ENCODE measurements around the gene RPH3AL. TPM values are rescaled to one million over a fixed set of nuclear protein-coding genes. Genes with fewer than 3 reads are reported as not detected.
"Not testable (repeated sequence)": the region's sequence is repeated elsewhere in the genome, so short reads cannot be mapped to it uniquely, and the experiment has no call there.

Gene RPH3AL
- total and polyA plus RNA-seq, 10 of the 15 experiments (the other 5 are each of a cell fraction or from before 2014, with no cell fraction given) = 0.04 to 1.2 (median 0.47) TPM; not detected in 2

DNA sequence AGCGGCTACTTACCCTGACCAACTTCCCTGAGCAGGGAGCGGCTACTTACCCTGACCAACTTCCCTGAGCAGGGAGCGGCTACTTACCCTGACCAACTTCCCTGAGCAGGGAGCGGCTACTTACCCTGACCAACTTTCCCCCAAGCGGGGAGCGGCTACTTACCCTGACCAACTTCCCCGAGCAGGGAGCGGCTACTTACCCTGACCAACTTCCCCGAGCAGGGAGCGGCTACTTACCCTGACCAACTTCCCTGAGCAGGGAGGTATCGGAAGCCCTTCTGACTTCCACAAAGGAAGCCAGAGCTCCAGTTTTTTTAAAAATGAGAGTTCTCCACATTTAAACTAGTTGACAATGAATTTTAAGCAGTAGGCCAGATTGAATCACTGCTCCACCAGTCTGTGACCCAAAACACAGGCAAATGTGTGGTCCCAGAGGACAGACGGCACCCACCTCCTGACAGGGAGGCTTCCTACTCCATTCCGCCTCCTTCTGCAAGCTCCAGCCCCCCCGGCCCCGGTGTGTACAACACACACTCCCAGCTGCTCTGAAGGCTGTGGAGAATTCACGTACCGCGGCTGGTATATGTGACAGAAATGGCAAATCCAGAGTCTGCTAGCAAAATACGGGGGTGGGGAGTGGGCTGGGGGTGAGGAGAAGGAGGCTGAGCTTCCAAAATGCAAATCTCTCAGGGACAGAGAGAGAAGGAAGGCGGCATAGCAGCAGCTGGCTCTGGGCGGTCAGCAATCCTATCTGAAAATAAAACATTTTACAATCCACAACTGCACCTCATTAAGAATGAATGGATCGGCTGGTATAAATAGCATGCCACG is 118.2 kb downstream of the RPH3AL start:
- FAIRE-seq; H3K4me3 ChIP-seq; H3K4me2 ChIP-seq (ENCODE audit: control insufficient read depth, insufficient read depth); RAD21 ChIA-PET (ENCODE audit: unreplicated experiment); SMC1A ChIA-PET (ENCODE audit: uncharacterized antibody, unreplicated experiment); POLR2A ChIA-PET; H3K27ac ChIP-seq (ENCODE audit: control insufficient read depth, insufficient read depth); H3K9me3 ChIP-seq (replicated peaks; ENCODE audit: control insufficient read depth, insufficient read depth, low read length); H3K9ac ChIP-seq (ENCODE audit: control insufficient read depth, insufficient read depth, low read length); in situ Hi-C loops (cut with MboI); H2AFZ ChIP-seq (ENCODE audit: control insufficient read depth, low read depth, low read length); BruUV-seq (replicated peaks); CTCF ChIA-PET; DNase-seq (ENCODE audit: low read depth, low spot score); ATAC-seq; intact Hi-C loops (cut with micrococcal nuclease; ENCODE audit: unreplicated experiment); H3K79me2 ChIP-seq (ENCODE audit: control insufficient read depth, insufficient read depth, low read length); H4K20me1 ChIP-seq (ENCODE audit: control insufficient read depth, insufficient read depth); H3K27me3 ChIP-seq (replicated peaks in 1 of 2; ENCODE audit: control insufficient read depth in 2 of 2, insufficient read depth in 2 of 2, low read length in 1 of 2); H3K36me3 ChIP-seq (ENCODE audit: control insufficient read depth in 2 of 2, insufficient read depth in 2 of 2, low read length in 1 of 2): not testable (repeated sequence)
- peaks cover 12% of the 10 kb centered on the region for H3K4me1 ChIP-seq (ENCODE audit: control insufficient read depth, insufficient read depth, low read length)
- WGBS (ENCODE audit: insufficient coverage, insufficient replicate concordance, low lambda C conversion rate, missing lambda C conversion rate) = 50% methylated on average over 21 of the region's 23 CpGs

DNA sequence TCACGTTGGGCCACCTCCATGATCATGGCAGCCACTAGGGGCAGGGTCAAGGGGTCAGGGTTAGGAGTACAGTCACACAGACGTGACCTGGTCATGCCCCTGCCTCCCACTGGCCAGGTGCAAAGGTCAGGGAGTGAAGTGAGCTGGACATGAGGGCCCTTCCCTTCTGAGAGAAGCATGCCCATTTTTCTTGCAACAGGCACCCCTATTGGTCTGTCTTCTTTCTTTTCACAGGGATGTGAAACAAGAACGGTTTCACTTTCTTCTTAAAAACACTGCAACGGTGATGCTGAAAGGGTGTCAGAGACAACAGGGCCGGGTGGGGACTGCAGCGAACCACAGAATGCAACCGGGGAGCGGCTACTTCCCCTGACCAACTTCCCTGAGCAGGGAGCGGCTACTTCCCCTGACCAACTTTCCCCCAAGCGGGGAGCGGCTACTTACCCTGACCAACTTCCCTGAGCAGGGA is 119.1 kb downstream of the RPH3AL start:
- TF ChIP-seq NR2C1 (IDR thresholded peaks at IDR 0.05) (peak; percentile 50; the same call in 1 of the 2 replicates), NR2F1 (conservative IDR thresholded peaks at IDR 0.05) (peak; percentile 88), MTA2 (IDR thresholded peaks at IDR 0.05; ENCODE audit: low read depth) (no peak), WRNIP1 (IDR thresholded peaks at IDR 0.05; ENCODE audit: borderline replicate concordance, low read depth, low read length) (no peak)
- TF ChIP-seq, protein P1, sequence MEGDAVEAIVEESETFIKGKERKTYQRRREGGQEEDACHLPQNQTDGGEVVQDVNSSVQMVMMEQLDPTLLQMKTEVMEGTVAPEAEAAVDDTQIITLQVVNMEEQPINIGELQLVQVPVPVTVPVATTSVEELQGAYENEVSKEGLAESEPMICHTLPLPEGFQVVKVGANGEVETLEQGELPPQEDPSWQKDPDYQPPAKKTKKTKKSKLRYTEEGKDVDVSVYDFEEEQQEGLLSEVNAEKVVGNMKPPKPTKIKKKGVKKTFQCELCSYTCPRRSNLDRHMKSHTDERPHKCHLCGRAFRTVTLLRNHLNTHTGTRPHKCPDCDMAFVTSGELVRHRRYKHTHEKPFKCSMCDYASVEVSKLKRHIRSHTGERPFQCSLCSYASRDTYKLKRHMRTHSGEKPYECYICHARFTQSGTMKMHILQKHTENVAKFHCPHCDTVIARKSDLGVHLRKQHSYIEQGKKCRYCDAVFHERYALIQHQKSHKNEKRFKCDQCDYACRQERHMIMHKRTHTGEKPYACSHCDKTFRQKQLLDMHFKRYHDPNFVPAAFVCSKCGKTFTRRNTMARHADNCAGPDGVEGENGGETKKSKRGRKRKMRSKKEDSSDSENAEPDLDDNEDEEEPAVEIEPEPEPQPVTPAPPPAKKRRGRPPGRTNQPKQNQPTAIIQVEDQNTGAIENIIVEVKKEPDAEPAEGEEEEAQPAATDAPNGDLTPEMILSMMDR (IDR thresholded peaks at IDR 0.05 in 2 of 3, conservative IDR thresholded peaks at IDR 0.05 in 1 of 3; ENCODE audit: control insufficient read depth in 2 of 3, extremely low read depth in 1 of 3, insufficient read depth in 1 of 3, low read depth in 3 of 3, low read length in 3 of 3) = 0 out of 6 replicates have a peak, but pooled peaks of 1 of the 3 experiments have one; percentile 14
- TF ChIP-seq, protein P2, sequence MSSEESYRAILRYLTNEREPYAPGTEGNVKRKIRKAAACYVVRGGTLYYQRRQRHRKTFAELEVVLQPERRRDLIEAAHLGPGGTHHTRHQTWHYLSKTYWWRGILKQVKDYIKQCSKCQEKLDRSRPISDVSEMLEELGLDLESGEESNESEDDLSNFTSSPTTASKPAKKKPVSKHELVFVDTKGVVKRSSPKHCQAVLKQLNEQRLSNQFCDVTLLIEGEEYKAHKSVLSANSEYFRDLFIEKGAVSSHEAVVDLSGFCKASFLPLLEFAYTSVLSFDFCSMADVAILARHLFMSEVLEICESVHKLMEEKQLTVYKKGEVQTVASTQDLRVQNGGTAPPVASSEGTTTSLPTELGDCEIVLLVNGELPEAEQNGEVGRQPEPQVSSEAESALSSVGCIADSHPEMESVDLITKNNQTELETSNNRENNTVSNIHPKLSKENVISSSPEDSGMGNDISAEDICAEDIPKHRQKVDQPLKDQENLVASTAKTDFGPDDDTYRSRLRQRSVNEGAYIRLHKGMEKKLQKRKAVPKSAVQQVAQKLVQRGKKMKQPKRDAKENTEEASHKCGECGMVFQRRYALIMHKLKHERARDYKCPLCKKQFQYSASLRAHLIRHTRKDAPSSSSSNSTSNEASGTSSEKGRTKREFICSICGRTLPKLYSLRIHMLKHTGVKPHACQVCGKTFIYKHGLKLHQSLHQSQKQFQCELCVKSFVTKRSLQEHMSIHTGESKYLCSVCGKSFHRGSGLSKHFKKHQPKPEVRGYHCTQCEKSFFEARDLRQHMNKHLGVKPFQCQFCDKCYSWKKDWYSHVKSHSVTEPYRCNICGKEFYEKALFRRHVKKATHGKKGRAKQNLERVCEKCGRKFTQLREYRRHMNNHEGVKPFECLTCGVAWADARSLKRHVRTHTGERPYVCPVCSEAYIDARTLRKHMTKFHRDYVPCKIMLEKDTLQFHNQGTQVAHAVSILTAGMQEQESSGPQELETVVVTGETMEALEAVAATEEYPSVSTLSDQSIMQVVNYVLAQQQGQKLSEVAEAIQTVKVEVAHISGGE (CRISPR knock-in tag; IDR thresholded peaks at IDR 0.05) = no peak
- peak; percentile 74 for ATAC-seq
- peak overlapping the region; percentile 51 for H2AFZ ChIP-seq (ENCODE audit: control insufficient read depth, low read depth, low read length)
- H3K27me3 ChIP-seq (replicated peaks in 1 of 2; ENCODE audit: control insufficient read depth in 2 of 2, insufficient read depth in 2 of 2, low read length in 1 of 2) = no peaks in the 10 kb centered on the region; a peak in 1 of 4 replicates
- H3K79me2 ChIP-seq (ENCODE audit: control insufficient read depth, insufficient read depth, low read length) = no peaks in the 10 kb centered on the region
- no peak for FAIRE-seq
- RAD21 ChIA-PET (ENCODE audit: unreplicated experiment) = no interaction called here
- no peaks in the 10 kb centered on the region for H3K9me3 ChIP-seq (replicated peaks; ENCODE audit: control insufficient read depth, insufficient read depth, low read length)
- in situ Hi-C loops (cut with MboI) (no loop called here), intact Hi-C loops (cut with micrococcal nuclease; ENCODE audit: unreplicated experiment) (no loop called here)
- POLR2A ChIA-PET = no interaction called here
- H3K36me3 ChIP-seq (ENCODE audit: control insufficient read depth in 2 of 2, insufficient read depth in 2 of 2, low read length in 1 of 2) = no peaks in the 10 kb centered on the region
- H3K4me1 ChIP-seq (ENCODE audit: control insufficient read depth, insufficient read depth, low read length) = peaks cover 12% of the 10 kb centered on the region
- DNase-seq (ENCODE audit: low read depth, low spot score) = no peak
- H3K9ac ChIP-seq (ENCODE audit: control insufficient read depth, insufficient read depth, low read length) = no peak overlapping the region
- H3K4me2 ChIP-seq (ENCODE audit: control insufficient read depth, insufficient read depth) = peak overlapping the region; percentile 25; the same call in 1 of the 2 replicates
- H4K20me1 ChIP-seq (ENCODE audit: control insufficient read depth, insufficient read depth) = no peaks in the 10 kb centered on the region
- no TSS peak for BruUV-seq (replicated peaks)
- 24% methylated on average over 9 of the region's 11 CpGs for WGBS (ENCODE audit: insufficient coverage, insufficient replicate concordance, low lambda C conversion rate, missing lambda C conversion rate)
- SMC1A ChIA-PET (ENCODE audit: uncharacterized antibody, unreplicated experiment) = no interaction called here
- H3K27ac ChIP-seq (ENCODE audit: control insufficient read depth, insufficient read depth) = no peak overlapping the region
- H3K4me3 ChIP-seq = no peak overlapping the region
- CTCF ChIA-PET = no interaction called here
